Central memory CD4-positive, alpha-beta T cell (primary cell): Measurements from ENCODE around the gene RPL38.

Experiments
- DNase-seq: peaks from one replicate; pipeline ENCODE4 v3.0.0; 2022
- total RNA-seq, 3 experiments: gene quantifications; one replicate each; lab custom pipeline; 2026; lab: John Stamatoyannopoulos, UW

The RPL38 gene
- 307 to 564 (median 384) reads per million in 3 experiments for total RNA-seq

- DNase-seq: peak; percentile 93
Measured at GRCh38 chr17:74203439-74204240, at the start of gene RPL38. Gene RPL38, plus strand, starts transcription at chr17:74203678. Its CDS starts 278 bp downstream, at chr17:74203956.

- DNase-seq: no peak
Measured at GRCh38 chr17:74153821-74154430, 49.6 kb upstream of the RPL38 start.

- DNase-seq: no peak
Measured at GRCh38 chr17:74156878-74157277, 46.6 kb upstream of the RPL38 start.

GRCh38 chr17:74157366-74157765 is 46.1 kb upstream of the RPL38 start:
- DNase-seq: no peak

GRCh38 chr17:74158761-74159160 is 44.7 kb upstream of the RPL38 start:
- DNase-seq: no peak

- no peak for DNase-seq
Measured at GRCh38 chr17:74159226-74159840, 44.1 kb upstream of the RPL38 start.

GRCh38 chr17:74160656-74161502 is 42.6 kb upstream of the RPL38 start:
- no peak for DNase-seq

- DNase-seq: no peak
Measured at GRCh38 chr17:74161503-74161875, 42.0 kb upstream of the RPL38 start.

GRCh38 chr17:74163271-74163821 is 40.1 kb upstream of the RPL38 start:
- no peak for DNase-seq

- no peak for DNase-seq
Measured at GRCh38 chr17:74163836-74164235, 39.6 kb upstream of the RPL38 start.

GRCh38 chr17:74164446-74165045 is 38.9 kb upstream of the RPL38 start:
- no peak for DNase-seq

GRCh38 chr17:74165797-74166365 is 37.6 kb upstream of the RPL38 start:
- DNase-seq: no peak

- DNase-seq: no peak
Measured at GRCh38 chr17:74170924-74171323, 32.6 kb upstream of the RPL38 start.

- DNase-seq: no peak
Measured at GRCh38 chr17:74172700-74173099, 30.8 kb upstream of the RPL38 start.

GRCh38 chr17:74176546-74177001 is 26.9 kb upstream of the RPL38 start:
- DNase-seq: peak; percentile 7

- DNase-seq: no peak
Measured at GRCh38 chr17:74177018-74177450, 26.4 kb upstream of the RPL38 start.

- DNase-seq: no peak
Measured at GRCh38 chr17:74179576-74179975, 23.9 kb upstream of the RPL38 start.

- no peak for DNase-seq
Measured at GRCh38 chr17:74180336-74180735, 23.1 kb upstream of the RPL38 start.

- DNase-seq: no peak
Measured at GRCh38 chr17:74181341-74181740, 22.1 kb upstream of the RPL38 start.

- no peak for DNase-seq
Measured at GRCh38 chr17:74182041-74182723, 21.3 kb upstream of the RPL38 start.

- DNase-seq: no peak
Measured at GRCh38 chr17:74183411-74183810, 20.1 kb upstream of the RPL38 start.
